ENCODE measurements around the gene RBM47. TPM values are rescaled to one million over a fixed set of nuclear protein-coding genes. Genes with fewer than 3 reads are reported as not detected.

The RBM47 gene
- total and polyA plus RNA-seq, 9 of the 15 experiments (the other 6 are each of a cell fraction or from before 2014, with no cell fraction given) = 1.4 to 6.4 (median 3.3) TPM

GRCh38 chr4:40555176-40555900, 74.3 kb downstream of the RBM47 start:
- CTCF ChIA-PET (ENCODE audit: low intra/inter-chr PET ratio) = no interaction called here
- POLR2A ChIA-PET = no interaction called here
- BruUV-seq (replicated peaks) = no TSS peak
- H3K36me3 ChIP-seq (ENCODE audit: control insufficient read depth, insufficient read depth, low read length) = no peaks in the 10 kb centered on the region
- intact Hi-C loops (cut with micrococcal nuclease) = no loop called here
- DNase-seq (ENCODE audit: extremely low read depth in 1 of 4, low spot score in 3 of 4) (no peak), ATAC-seq (no peak), FAIRE-seq (no peak)
- no peak overlapping the region for H3K4me2 ChIP-seq (ENCODE audit: insufficient read depth, low read length)
- H3K9me1 ChIP-seq (ENCODE audit: control insufficient read depth, insufficient read depth, low read length) = no peaks in the 10 kb centered on the region
- in situ Hi-C loops (cut with MboI) = no loop called here
- H3K27me3 ChIP-seq (ENCODE audit: control insufficient read depth in 2 of 2, insufficient read depth in 2 of 2, low read length in 2 of 2) = no peaks in the 10 kb centered on the region
- WGBS (ENCODE audit: insufficient coverage, low coverage, missing lambda C conversion rate) = 48% methylated on average over 15 of the region's 15 CpGs
- no peaks in the 10 kb centered on the region for H3K79me2 ChIP-seq (ENCODE audit: control insufficient read depth, insufficient read depth, low read length)
- no peak overlapping the region for H2AFZ ChIP-seq (ENCODE audit: low read depth, low read length)
- no peak overlapping the region for H3K9ac ChIP-seq (ENCODE audit: insufficient read depth in 1 of 2, low read depth in 2 of 2, low read length in 2 of 2)
- no peak overlapping the region for H3K4me3 ChIP-seq
- H3K27ac ChIP-seq (ENCODE audit: extremely low read depth, low read depth, low read length) = no peak overlapping the region
- TF ChIP-seq NBN (IDR thresholded peaks at IDR 0.05; ENCODE audit: low read depth) = no peak
- no peak for TF ChIP-seq ZNF121 (CRISPR knock-in tag; conservative IDR thresholded peaks at IDR 0.05)
- TF ChIP-seq YBX1 (IDR thresholded peaks at IDR 0.05) = no peak
- 0 out of 2 replicates have a peak, but pooled peaks have one; percentile 15 for TF ChIP-seq JUND (IDR thresholded peaks at IDR 0.05; ENCODE audit: borderline replicate concordance, low read depth, low read length)
- no peak for TF ChIP-seq JUND (tag; IDR thresholded peaks at IDR 0.05; ENCODE audit: borderline replicate concordance, low read depth, low read length)
- peak; percentile 32 for TF ChIP-seq ATF3 (IDR thresholded peaks at IDR 0.05)
- TF ChIP-seq ATF3 (CRISPR knock-in tag; conservative IDR thresholded peaks at IDR 0.05) = no peak
- H3K4me1 ChIP-seq (replicated peaks in 1 of 2; ENCODE audit: control insufficient read depth in 2 of 2, insufficient read depth in 2 of 2, low read length in 2 of 2) = peaks cover 0 to 8% of the 10 kb centered on the region in 2 experiments; a peak in 4 of 5 replicates
- no peaks in the 10 kb centered on the region for H4K20me1 ChIP-seq (replicated peaks; ENCODE audit: control insufficient read depth, insufficient read depth, low read length)
- no peaks in the 10 kb centered on the region for H3K9me3 ChIP-seq (replicated peaks; ENCODE audit: control insufficient read depth, insufficient read depth, low read depth, low read length)
